ENCODE results near the gene IPMK. TPM values are rescaled to one million over a fixed set of nuclear protein-coding genes. Genes with fewer than 3 reads are reported as not detected.

The IPMK gene
- total and polyA plus RNA-seq, 2 experiments from 2014 or later, result 5.5 to 17.8 TPM

- no peaks in the 10 kb centered on the region for H3K9me2 ChIP-seq (ENCODE audit: insufficient read depth)
- TF ChIP-seq NANOG (IDR thresholded peaks at IDR 0.05; ENCODE audit: borderline replicate concordance) (no peak), JUNB (IDR thresholded peaks at IDR 0.05; ENCODE audit: unreplicated experiment) (no peak), ZNF462 (CRISPR knock-in tag; IDR thresholded peaks at IDR 0.05) (no peak), EZH2 (IDR thresholded peaks at IDR 0.05; ENCODE audit: low read depth, unreplicated experiment) (no peak), ZNF114 (CRISPR knock-in tag; IDR thresholded peaks at IDR 0.05) (no peak), REST (IDR thresholded peaks at IDR 0.05; ENCODE audit: unreplicated experiment) (no peak), CREB1 (CRISPR knock-in tag; IDR thresholded peaks at IDR 0.05; ENCODE audit: low read depth) (no peak), CTCF (conservative IDR thresholded peaks at IDR 0.05; ENCODE audit: low read depth in 2 of 2) (no peak), STAT1 (IDR thresholded peaks at IDR 0.05; ENCODE audit: unreplicated experiment) (no peak), EZH2phosphoT487 (IDR thresholded peaks at IDR 0.05; ENCODE audit: unreplicated experiment) (no peak), ETS1 (IDR thresholded peaks at IDR 0.05) (no peak), ZNF331 (CRISPR knock-in tag; IDR thresholded peaks at IDR 0.05; ENCODE audit: low read depth) (no peak), POLR2AphosphoS5 (IDR thresholded peaks at IDR 0.05; ENCODE audit: low read depth) (no peak)
- H3K4me1 ChIP-seq (ENCODE audit: insufficient read depth), result peaks cover 24% of the 10 kb centered on the region
- no peak overlapping the region for H3K4me3 ChIP-seq
- H4K20me1 ChIP-seq (replicated peaks; ENCODE audit: insufficient read depth), result peaks cover 6% of the 10 kb centered on the region
- H3K4me3 Mint-ChIP-seq, result no peak overlapping the region
- no peak overlapping the region for H2AFZ ChIP-seq
- peak overlapping the region; percentile 40; the same call in 1 of the 2 replicates for H3K27ac ChIP-seq (ENCODE audit: low read depth)
- peaks cover 21% of the 10 kb centered on the region for H3K4me1 Mint-ChIP-seq
- peak overlapping the region; percentile 13; the same call in 1 of the 2 replicates for H3K27ac Mint-ChIP-seq
- peaks cover 53% of the 10 kb centered on the region for H3K36me3 Mint-ChIP-seq (ENCODE audit: low read depth)
- H3K27me3 ChIP-seq (ENCODE audit: insufficient read depth), result no peaks in the 10 kb centered on the region
- H3F3A ChIP-seq (replicated peaks; ENCODE audit: low read depth), result no peaks in the 10 kb centered on the region
- DNase-seq (ENCODE audit: low spot score) (no peak), ATAC-seq (no peak)
- H3K79me2 ChIP-seq (replicated peaks; ENCODE audit: insufficient read depth), result peaks cover 59% of the 10 kb centered on the region
- peak overlapping the region; percentile 65 for H3K4me2 ChIP-seq
- peaks cover 2% of the 10 kb centered on the region; the same call in 1 of the 2 replicates for H3K36me3 ChIP-seq (ENCODE audit: insufficient read depth)
- H3K27me3 Mint-ChIP-seq (ENCODE audit: insufficient read depth, low read depth, poor library complexity), result no peaks in the 10 kb centered on the region
- H3K9me3 Mint-ChIP-seq, result peaks cover 29% of the 10 kb centered on the region
Observed at GRCh38 chr10:58240531-58240930, 27.2 kb downstream of the IPMK start.

Measured in GM23338 (cell line).